Natural killer cell treated with Interleukin-12 subunit alpha and Interleukin-12 subunit beta and Interleukin-15 and Interleukin-18, amount 100 ng/mL, for 72 hours (primary cell): ENCODE data around the gene RNU2-63P. TPM values are rescaled to one million over a fixed set of nuclear protein-coding genes. Genes with fewer than 3 reads are reported as not detected.

Source experiments
- ATAC-seq, 2 donors: fragments of 150-1000 bp; cut with Tn5 transposase in 1 of 2; sonication (Bioruptor Pico), chemical (Tn5 transposase) in 1 of 2; 2 replicates each; pipeline ENCODE4 v1.10.0; 2021
- DNase-seq: peaks from one replicate; pipeline ENCODE4 v3.0.0; 2022; ENCODE audit warnings: low spot score
- H3K27ac Mint-ChIP-seq, 2 donors: 1 replicate in 1 of 2; 2 replicates in 1 of 2; pipeline ENCODE4 v1.8.0; 2022; ENCODE audit warnings: mixed read lengths in 2 of 2, mild to moderate bottlenecking in 1 of 2, moderate library complexity in 1 of 2
- H3K27me3 Mint-ChIP-seq, 2 donors: 1 replicate in 1 of 2; 2 replicates in 1 of 2; pipeline ENCODE4 v1.8.0; 2022; ENCODE audit warnings: mixed read lengths in 2 of 2
- H3K36me3 Mint-ChIP-seq: one replicate; pipeline ENCODE4 v1.8.0; 2022; ENCODE audit warnings: mixed read lengths
- H3K4me1 Mint-ChIP-seq, 2 donors: 1 replicate in 1 of 2; 2 replicates in 1 of 2; pipeline ENCODE4 v1.8.0; 2022; ENCODE audit warnings: low read depth in 2 of 2, mixed read lengths in 2 of 2, mild to moderate bottlenecking in 1 of 2
- H3K4me3 Mint-ChIP-seq: one replicate; pipeline ENCODE4 v1.8.0; 2022; ENCODE audit warnings: mixed read lengths
- H3K9me3 Mint-ChIP-seq: 2 replicates; pipeline ENCODE4 v1.8.0; 2022; ENCODE audit warnings: mixed read lengths
- total RNA-seq, 2 donors: library from RNA; stranded (reverse); gene quantifications; one replicate each; pipeline ENCODE4 v1.2.3, GENCODE V29; 2022

RNU2-63P gene
- total RNA-seq = 10 to 100 TPM; 13.9 to 39.8 TPM

GRCh38 chr2:88016086-88016959 is at the start of gene RNU2-63P:
RNU2-63P (minus strand) TSS chr2:88016547.
- ATAC-seq = peak; percentile 84 to 86
- H3K27me3 Mint-ChIP-seq = no peaks in the 10 kb centered on the region
- H3K36me3 Mint-ChIP-seq = no peaks in the 10 kb centered on the region
- peaks cover 8 to 14% of the 10 kb centered on the region in 2 donors for H3K4me1 Mint-ChIP-seq
- H3K4me3 Mint-ChIP-seq = peak within 1 kb of the TSS; percentile 94
- DNase-seq = peak; percentile 71
- no peaks in the 10 kb centered on the region for H3K9me3 Mint-ChIP-seq
- peak within 1 kb of the TSS; percentile 98 to 99 for H3K27ac Mint-ChIP-seq

GRCh38 chr2:88061295-88061694 is 44.9 kb upstream of the RNU2-63P start:
- peaks cover 12 to 16% of the 10 kb centered on the region in 2 donors for H3K4me1 Mint-ChIP-seq
- H3K9me3 Mint-ChIP-seq = no peaks in the 10 kb centered on the region
- H3K36me3 Mint-ChIP-seq = no peaks in the 10 kb centered on the region
- no peak overlapping the region for H3K27ac Mint-ChIP-seq
- H3K27me3 Mint-ChIP-seq = peaks cover 0 to 2% of the 10 kb centered on the region in 2 donors
- no peak for ATAC-seq
- no peak overlapping the region for H3K4me3 Mint-ChIP-seq
- no peak for DNase-seq

GRCh38 chr2:88060907-88061275 is 44.5 kb upstream of the RNU2-63P start:
- ATAC-seq = peak in 1 of 2 donors; percentile 25
- no peak overlapping the region for H3K4me3 Mint-ChIP-seq

GRCh38 chr2:88059979-88060906 is 43.9 kb upstream of the RNU2-63P start:
- ATAC-seq = peak in 1 of 2 donors; percentile 7

More at GRCh38 chr2:88060907-88061275, 44.5 kb upstream of the RNU2-63P start:
- Mint-ChIP-seq H3K27ac (no peak overlapping the region), H3K9me3 (no peaks in the 10 kb centered on the region), H3K4me1 (peaks cover 16 to 20% of the 10 kb centered on the region in 2 donors), H3K36me3 (no peaks in the 10 kb centered on the region), H3K27me3 (peaks cover 0 to 2% of the 10 kb centered on the region in 2 donors)
- DNase-seq = no peak

GRCh38 chr2:88058191-88058590 is 41.8 kb upstream of the RNU2-63P start:
- H3K36me3 Mint-ChIP-seq = peaks cover 16% of the 10 kb centered on the region
- DNase-seq = no peak
- peaks cover 38 to 41% of the 10 kb centered on the region in 2 donors for H3K4me1 Mint-ChIP-seq
- H3K4me3 Mint-ChIP-seq = no peak overlapping the region
- H3K27me3 Mint-ChIP-seq = no peaks in the 10 kb centered on the region
- peak overlapping the region; percentile 96 to 100 for H3K27ac Mint-ChIP-seq
- no peak for ATAC-seq
- H3K9me3 Mint-ChIP-seq = no peaks in the 10 kb centered on the region

More at GRCh38 chr2:88059979-88060906, 43.9 kb upstream of the RNU2-63P start:
- Mint-ChIP-seq H3K36me3 (peaks cover under 1% of the 10 kb centered on the region), H3K4me1 (peaks cover 19 to 22% of the 10 kb centered on the region in 2 donors), H3K27ac (no peak overlapping the region), H3K9me3 (no peaks in the 10 kb centered on the region), H3K27me3 (no peaks in the 10 kb centered on the region), H3K4me3 (no peak overlapping the region)
- no peak for DNase-seq

GRCh38 chr2:88057437-88057844 is 41.1 kb upstream of the RNU2-63P start:
- Mint-ChIP-seq H3K4me3 (no peak overlapping the region), H3K27me3 (no peaks in the 10 kb centered on the region), H3K36me3 (peaks cover 20% of the 10 kb centered on the region), H3K27ac (peak overlapping the region; percentile 96 to 100), H3K4me1 (peaks cover 42 to 45% of the 10 kb centered on the region in 2 donors), H3K9me3 (no peaks in the 10 kb centered on the region)
- ATAC-seq = no peak
- no peak for DNase-seq

- peak; percentile 97 for DNase-seq
- Mint-ChIP-seq H3K27me3 (no peaks in the 10 kb centered on the region), H3K4me3 (peak within 1 kb of the TSS; percentile 96), H3K27ac (peak within 1 kb of the TSS; percentile 96 to 100), H3K9me3 (no peaks in the 10 kb centered on the region), H3K4me1 (peaks cover 36 to 40% of the 10 kb centered on the region in 2 donors), H3K36me3 (peaks cover 20% of the 10 kb centered on the region)
- peak; percentile 98 to 99 for ATAC-seq
Measured at GRCh38 chr2:88055371-88056128, 39.2 kb upstream of the RNU2-63P start, which contains the start of gene KRCC1. KRCC1 (minus strand) TSS chr2:88055783; CDS start chr2:88028563, 27,220 bp downstream.

GRCh38 chr2:88054782-88055370 is 38.5 kb upstream of the RNU2-63P start:
- Mint-ChIP-seq H3K4me3 (peak overlapping the region; percentile 96), H3K27ac (peak overlapping the region; percentile 96 to 100), H3K27me3 (no peaks in the 10 kb centered on the region), H3K9me3 (no peaks in the 10 kb centered on the region), H3K36me3 (peaks cover 20% of the 10 kb centered on the region), H3K4me1 (peaks cover 32 to 36% of the 10 kb centered on the region in 2 donors)
- DNase-seq (no peak), ATAC-seq (no peak)

- DNase-seq (no peak), ATAC-seq (no peak)
- H3K27ac Mint-ChIP-seq = peak overlapping the region; percentile 96 to 100
- no peaks in the 10 kb centered on the region for H3K27me3 Mint-ChIP-seq
- H3K4me1 Mint-ChIP-seq = peaks cover 32 to 36% of the 10 kb centered on the region in 2 donors
- peak overlapping the region; percentile 96 for H3K4me3 Mint-ChIP-seq
- peaks cover 20% of the 10 kb centered on the region for H3K36me3 Mint-ChIP-seq
- H3K9me3 Mint-ChIP-seq = no peaks in the 10 kb centered on the region
Measured at GRCh38 chr2:88053934-88054781, 37.8 kb upstream of the RNU2-63P start.

GRCh38 chr2:88053296-88053695 is 36.9 kb upstream of the RNU2-63P start:
- Mint-ChIP-seq H3K4me1 (peaks cover 32 to 40% of the 10 kb centered on the region in 2 donors), H3K4me3 (peak overlapping the region; percentile 96), H3K36me3 (peaks cover 20% of the 10 kb centered on the region)

GRCh38 chr2:88051792-88052191 is 35.4 kb upstream of the RNU2-63P start:
- no peak for ATAC-seq
- Mint-ChIP-seq H3K9me3 (no peaks in the 10 kb centered on the region), H3K36me3 (peaks cover 20% of the 10 kb centered on the region), H3K27ac (no peak overlapping the region), H3K27me3 (no peaks in the 10 kb centered on the region), H3K4me1 (peaks cover 32 to 36% of the 10 kb centered on the region in 2 donors), H3K4me3 (no peak overlapping the region)
- no peak for DNase-seq

More at GRCh38 chr2:88053296-88053695, 36.9 kb upstream of the RNU2-63P start:
- DNase-seq (no peak), ATAC-seq (no peak)
- Mint-ChIP-seq H3K27me3 (no peaks in the 10 kb centered on the region), H3K9me3 (no peaks in the 10 kb centered on the region), H3K27ac (peak overlapping the region; percentile 96 to 100)

GRCh38 chr2:88049622-88050021 is 33.3 kb upstream of the RNU2-63P start:
- no peak for ATAC-seq
- DNase-seq = no peak
- Mint-ChIP-seq H3K27me3 (no peaks in the 10 kb centered on the region), H3K27ac (no peak overlapping the region), H3K9me3 (no peaks in the 10 kb centered on the region), H3K4me1 (peaks cover 18 to 30% of the 10 kb centered on the region in 2 donors), H3K4me3 (no peak overlapping the region), H3K36me3 (peaks cover 13% of the 10 kb centered on the region)
